PC-9 (cell line): Measurements from ENCODE around the gene TBCC.

Experiments
- EZH2 ChIP-seq: fragments of 200-600 bp; sonication (generic); IDR thresholded peaks from 2 replicates; pipeline ENCODE4 v1.8.0; 2017; ENCODE audit warnings: antibody characterized with exemption, low read depth
- TF ChIP-seq, protein P1 (sequence below): fragments of 200-600 bp; sonication (generic); conservative IDR thresholded peaks from 2 replicates; pipeline ENCODE4 v1.6.1; 2017; ENCODE audit warnings: mixed run types, antibody characterized with exemption, mild to moderate bottlenecking, moderate library complexity

DNA sequence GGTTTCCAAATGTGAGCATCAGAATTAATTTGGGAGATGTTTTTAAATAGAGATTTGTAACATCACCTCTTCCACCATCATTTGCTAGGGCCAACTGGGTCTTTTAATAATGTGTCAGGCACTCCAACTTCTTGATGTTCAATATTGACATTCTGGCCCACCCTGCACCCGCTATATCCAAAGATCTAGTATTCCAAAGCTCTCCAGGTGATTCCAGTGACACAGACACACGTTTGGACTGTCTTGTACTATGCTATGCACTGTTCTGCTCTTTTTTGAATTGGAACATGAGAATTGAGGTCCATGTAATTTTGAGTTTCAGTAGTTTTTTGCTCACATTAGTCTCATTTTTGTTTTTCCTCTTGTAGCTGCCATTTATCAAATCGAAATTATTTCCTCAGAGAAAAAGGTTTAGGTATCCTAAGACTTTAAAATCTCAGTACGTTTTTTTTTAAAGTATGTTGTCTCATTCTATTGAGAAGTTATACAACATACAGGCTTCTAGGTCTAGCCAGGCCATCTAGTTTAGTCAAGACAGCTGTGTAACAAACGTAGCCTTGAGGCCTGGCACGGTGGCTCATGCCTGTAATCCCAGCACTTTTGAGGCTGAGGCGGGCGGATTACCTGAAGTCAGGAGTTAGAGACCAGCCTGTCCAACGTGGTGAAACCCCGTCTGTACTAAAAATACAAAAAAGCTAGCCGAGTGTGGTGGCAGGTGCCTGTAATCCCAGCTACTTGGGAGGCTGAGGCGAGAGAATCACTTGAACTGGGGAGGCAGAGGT is 39.0 kb upstream of the TBCC start:
- TF ChIP-seq, protein P1, sequence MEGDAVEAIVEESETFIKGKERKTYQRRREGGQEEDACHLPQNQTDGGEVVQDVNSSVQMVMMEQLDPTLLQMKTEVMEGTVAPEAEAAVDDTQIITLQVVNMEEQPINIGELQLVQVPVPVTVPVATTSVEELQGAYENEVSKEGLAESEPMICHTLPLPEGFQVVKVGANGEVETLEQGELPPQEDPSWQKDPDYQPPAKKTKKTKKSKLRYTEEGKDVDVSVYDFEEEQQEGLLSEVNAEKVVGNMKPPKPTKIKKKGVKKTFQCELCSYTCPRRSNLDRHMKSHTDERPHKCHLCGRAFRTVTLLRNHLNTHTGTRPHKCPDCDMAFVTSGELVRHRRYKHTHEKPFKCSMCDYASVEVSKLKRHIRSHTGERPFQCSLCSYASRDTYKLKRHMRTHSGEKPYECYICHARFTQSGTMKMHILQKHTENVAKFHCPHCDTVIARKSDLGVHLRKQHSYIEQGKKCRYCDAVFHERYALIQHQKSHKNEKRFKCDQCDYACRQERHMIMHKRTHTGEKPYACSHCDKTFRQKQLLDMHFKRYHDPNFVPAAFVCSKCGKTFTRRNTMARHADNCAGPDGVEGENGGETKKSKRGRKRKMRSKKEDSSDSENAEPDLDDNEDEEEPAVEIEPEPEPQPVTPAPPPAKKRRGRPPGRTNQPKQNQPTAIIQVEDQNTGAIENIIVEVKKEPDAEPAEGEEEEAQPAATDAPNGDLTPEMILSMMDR, result no peak
- no peak for TF ChIP-seq EZH2
